Jurkat, Clone E6-1 (cell line): ENCODE measurements around the gene CIROP.
A peak's percentile ranks its signal among the peaks of the same experiment; 100 is the strongest.

Experiments
- DNase-seq: peaks from one replicate; pipeline ENCODE4 v3.0.0-alpha.2; 2011; ENCODE audit warnings: low read depth, low spot score
- H3K4me3 ChIP-seq: 2 replicates; pipeline ENCODE4 v1.5.1; 2011; ENCODE audit warnings: mild to moderate bottlenecking, low read length, control low read depth, moderate library complexity

The CIROP gene

GRCh38 chr14:23077962-23078361 is 26.8 kb downstream of the CIROP start:
- no peak overlapping the region for H3K4me3 ChIP-seq
- no peak for DNase-seq

- DNase-seq: no peak
- H3K4me3 ChIP-seq: no peak overlapping the region
These were observed 27.9 kb downstream of the CIROP start for GRCh38 chr14:23076785-23077408.

- no peak overlapping the region for H3K4me3 ChIP-seq
- no peak for DNase-seq
These were observed 29.9 kb downstream of the CIROP start for GRCh38 chr14:23074906-23075305.

GRCh38 chr14:23071921-23072539 is 32.8 kb downstream of the CIROP start:
- peak overlapping the region; percentile 96 for H3K4me3 ChIP-seq
- no peak for DNase-seq

- peak; percentile 91 for DNase-seq
- H3K4me3 ChIP-seq: peak overlapping the region; percentile 96
These were observed 33.4 kb downstream of the CIROP start for GRCh38 chr14:23071244-23071920.

- H3K4me3 ChIP-seq: peak overlapping the region; percentile 96
- DNase-seq: no peak
These were observed 34.3 kb downstream of the CIROP start for GRCh38 chr14:23070262-23071129.

GRCh38 chr14:23069413-23069806 is 35.4 kb downstream of the CIROP start:
- DNase-seq: no peak
- no peak overlapping the region for H3K4me3 ChIP-seq

GRCh38 chr14:23068789-23069412 is 35.9 kb downstream of the CIROP start:
- peak; percentile 87 for DNase-seq
- H3K4me3 ChIP-seq: no peak overlapping the region

- H3K4me3 ChIP-seq: no peak overlapping the region
- DNase-seq: no peak
These were observed 36.7 kb downstream of the CIROP start for GRCh38 chr14:23067847-23068788.

GRCh38 chr14:23066855-23067744 is 37.7 kb downstream of the CIROP start:
- DNase-seq: no peak
- no peak overlapping the region for H3K4me3 ChIP-seq

- DNase-seq: no peak
- H3K4me3 ChIP-seq: no peak overlapping the region
These were observed 38.4 kb downstream of the CIROP start for GRCh38 chr14:23066368-23066767.

GRCh38 chr14:23063601-23064000 is 41.2 kb downstream of the CIROP start:
- no peak overlapping the region for H3K4me3 ChIP-seq
- no peak for DNase-seq

GRCh38 chr14:23062002-23062401 is 42.8 kb downstream of the CIROP start:
- no peak for DNase-seq
- no peak overlapping the region for H3K4me3 ChIP-seq

GRCh38 chr14:23060536-23061260 is 44.1 kb downstream of the CIROP start:
- DNase-seq: no peak
- no peak overlapping the region for H3K4me3 ChIP-seq

GRCh38 chr14:23058654-23059504 is 45.9 kb downstream of the CIROP start:
- no peak overlapping the region for H3K4me3 ChIP-seq
- DNase-seq: no peak
